ENCODE measurements around the gene DTX3L.

The DTX3L gene

GRCh38 chr3:122612696-122613095 lies 48.6 kb downstream of the DTX3L start:
- TF ChIP-seq CTCF (IDR thresholded peaks at IDR 0.05; ENCODE audit: control insufficient read depth, extremely low read depth, insufficient read depth) = no peak
- no peak overlapping the region for H3K4me3 ChIP-seq (ENCODE audit: low read depth, low read length)
- DNase-seq (ENCODE audit: low read depth) = no peak

- no peak for DNase-seq (ENCODE audit: low read depth)
- no peak for TF ChIP-seq CTCF (IDR thresholded peaks at IDR 0.05; ENCODE audit: control insufficient read depth, extremely low read depth, insufficient read depth)
- H3K4me3 ChIP-seq (ENCODE audit: low read depth, low read length) = no peak overlapping the region
Observed at GRCh38 chr3:122615303-122615702, 51.2 kb downstream of the DTX3L start.

GRCh38 chr3:122618614-122619013 lies 54.5 kb downstream of the DTX3L start:
- no peak for TF ChIP-seq CTCF (IDR thresholded peaks at IDR 0.05; ENCODE audit: control insufficient read depth, extremely low read depth, insufficient read depth)
- H3K4me3 ChIP-seq (ENCODE audit: low read depth, low read length) = no peak overlapping the region
- no peak for DNase-seq (ENCODE audit: low read depth)

GRCh38 chr3:122619040-122619439 lies 54.9 kb downstream of the DTX3L start:
- no peak for TF ChIP-seq CTCF (IDR thresholded peaks at IDR 0.05; ENCODE audit: control insufficient read depth, extremely low read depth, insufficient read depth)
- H3K4me3 ChIP-seq (ENCODE audit: low read depth, low read length) = no peak overlapping the region
- no peak for DNase-seq (ENCODE audit: low read depth)

GRCh38 chr3:122620399-122620798 lies 56.3 kb downstream of the DTX3L start:
- TF ChIP-seq CTCF (IDR thresholded peaks at IDR 0.05; ENCODE audit: control insufficient read depth, extremely low read depth, insufficient read depth) = no peak

GRCh38 chr3:122621112-122621511 lies 57.0 kb downstream of the DTX3L start:
- H3K4me3 ChIP-seq (ENCODE audit: low read depth, low read length) = no peak overlapping the region
- no peak for DNase-seq (ENCODE audit: low read depth)
- TF ChIP-seq CTCF (IDR thresholded peaks at IDR 0.05; ENCODE audit: control insufficient read depth, extremely low read depth, insufficient read depth) = no peak

More at GRCh38 chr3:122620399-122620798, 56.3 kb downstream of the DTX3L start:
- DNase-seq (ENCODE audit: low read depth) = no peak
- no peak overlapping the region for H3K4me3 ChIP-seq (ENCODE audit: low read depth, low read length)

- no peak for DNase-seq (ENCODE audit: low read depth)
- no peak for TF ChIP-seq CTCF (IDR thresholded peaks at IDR 0.05; ENCODE audit: control insufficient read depth, extremely low read depth, insufficient read depth)
- no peak overlapping the region for H3K4me3 ChIP-seq (ENCODE audit: low read depth, low read length)
Observed at GRCh38 chr3:122623031-122623829, 59.1 kb downstream of the DTX3L start.
